IPS-11a (cell line): ENCODE measurements around the gene ACSF3.
"Not testable (repeated sequence)": the region's sequence is repeated elsewhere in the genome, so short reads cannot be mapped to it uniquely, and the experiment has no call there.

ENCODE experiments used
- H3K4me3 ChIP-seq: one replicate; pipeline ENCODE4 v1.5.1; 2013; ENCODE audit warnings: low read depth, low read length, control low read depth

Gene ACSF3

DNA sequence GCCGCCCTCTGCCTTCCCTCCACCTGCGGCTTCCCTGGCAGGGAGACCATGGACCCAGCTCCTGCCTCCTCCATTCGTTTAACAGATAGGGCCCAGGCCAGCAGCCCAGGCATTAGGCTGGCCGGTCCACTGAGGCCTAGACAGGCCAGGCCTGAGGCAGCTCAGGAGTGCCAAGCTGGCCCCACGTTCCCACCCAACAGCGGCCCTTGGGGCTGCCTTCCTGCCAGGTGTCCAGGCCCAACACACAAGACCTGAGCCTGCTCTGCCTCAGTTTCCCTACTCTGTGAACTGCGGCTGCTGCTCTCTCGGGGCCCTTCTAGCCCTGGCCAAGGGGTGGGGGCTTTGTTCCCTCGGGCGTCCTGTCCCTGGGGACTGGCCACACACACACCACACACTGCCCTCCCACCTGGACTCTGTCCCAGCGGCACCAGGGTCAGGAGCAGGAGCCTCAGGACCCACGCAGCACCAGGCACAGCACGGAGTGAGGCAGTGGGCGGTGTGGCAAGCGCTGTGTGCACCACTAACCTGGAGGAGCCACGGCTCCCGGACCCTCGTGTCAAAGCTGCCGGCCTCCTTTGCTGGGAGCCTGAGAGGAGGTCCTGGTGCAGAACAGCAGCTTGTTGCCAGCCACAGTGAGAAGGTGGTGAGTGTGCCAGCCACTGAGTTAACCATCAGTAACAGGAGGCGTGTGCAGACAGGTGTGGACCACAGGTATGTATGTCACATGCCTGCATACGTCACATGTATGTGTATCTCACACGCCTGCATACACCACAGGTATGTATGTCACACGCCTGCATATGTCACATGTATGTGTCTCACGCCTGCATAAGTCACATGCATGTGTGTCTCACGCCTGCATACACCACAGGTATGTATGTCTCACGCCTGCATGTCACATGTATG is 63.3 kb downstream of the ACSF3 start:
- H3K4me3 ChIP-seq: no peak overlapping the region

DNA sequence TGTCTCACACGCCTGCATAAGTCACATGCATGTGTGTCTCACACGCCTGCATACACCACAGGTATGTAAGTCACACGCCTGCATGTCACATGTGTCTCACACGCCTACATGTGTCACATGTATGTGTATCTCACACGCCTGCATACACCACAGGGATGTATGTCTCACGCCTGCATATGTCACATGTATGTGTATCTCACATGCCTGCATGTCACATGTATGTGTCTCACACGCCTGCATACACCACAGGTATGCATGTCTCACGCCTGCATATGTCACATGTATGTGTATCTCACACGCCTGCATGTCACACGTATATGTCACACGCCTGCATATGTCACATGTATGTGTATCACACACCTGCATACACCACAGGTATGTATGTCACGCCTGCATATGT is 64.1 kb downstream of the ACSF3 start:
- H3K4me3 ChIP-seq: no peak overlapping the region

DNA sequence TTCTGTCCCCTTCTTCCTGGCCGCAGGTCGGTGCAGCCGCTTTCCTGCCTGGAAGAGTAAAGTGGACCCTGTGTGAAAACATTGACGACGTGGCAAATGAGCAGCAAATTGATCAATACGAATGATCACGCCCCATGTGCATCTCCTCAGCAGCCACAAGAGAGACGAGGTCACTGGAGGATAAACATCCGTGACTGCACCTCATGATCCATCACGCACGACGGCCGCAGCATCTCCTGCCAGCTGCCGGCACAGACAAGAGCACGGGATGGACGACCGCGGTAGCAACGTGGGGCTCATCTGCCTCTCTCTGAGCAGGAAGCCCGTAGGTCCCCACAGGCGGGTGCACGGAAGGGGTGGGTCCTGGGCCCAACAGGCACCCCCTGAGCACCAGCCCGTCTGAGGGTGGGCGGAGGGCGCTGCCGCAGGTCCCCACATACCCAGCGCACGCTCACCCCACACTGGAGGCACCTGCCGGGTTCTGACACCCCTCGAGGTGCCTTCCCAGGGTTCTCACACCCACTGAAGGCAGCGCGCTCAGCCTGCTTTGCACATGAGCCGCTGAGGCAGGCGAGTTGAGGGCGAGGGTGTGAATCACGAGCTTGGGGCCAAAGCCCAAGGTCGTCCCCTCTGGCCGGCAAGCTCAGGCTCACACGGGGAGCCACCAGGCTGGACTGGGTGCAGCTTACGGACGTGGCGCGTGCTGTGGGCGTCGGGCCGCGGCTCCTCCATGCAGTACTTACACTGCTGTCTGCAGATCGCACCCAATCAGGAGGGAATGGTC is 65.6 kb downstream of the ACSF3 start:
- H3K4me3 ChIP-seq: no peak overlapping the region

DNA sequence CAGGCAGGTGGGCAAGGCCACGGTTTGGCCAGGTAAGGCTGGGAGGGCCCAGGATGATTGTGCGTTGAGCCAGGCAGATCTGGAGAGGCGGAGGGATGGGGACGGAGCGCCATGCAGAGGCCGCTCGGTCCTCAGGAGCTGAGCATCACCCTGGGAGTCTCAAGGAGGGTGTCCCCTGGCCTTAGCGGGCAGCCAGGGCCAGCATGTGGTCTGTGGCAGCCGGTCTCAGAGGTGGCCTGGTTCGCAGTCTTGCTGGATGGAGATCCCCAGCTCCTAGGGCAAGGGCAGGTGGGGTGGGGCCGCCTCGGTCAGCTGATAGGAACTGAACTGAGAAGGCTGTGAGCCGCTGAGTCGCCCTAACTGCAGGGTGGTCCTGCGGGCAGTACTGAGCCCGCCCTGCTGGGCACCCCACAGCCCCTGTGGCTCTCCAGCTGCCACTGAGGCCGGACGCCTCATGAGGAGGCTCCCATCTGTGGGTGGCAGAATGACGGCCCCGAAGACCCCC is 66.2 kb downstream of the ACSF3 start:
- H3K4me3 ChIP-seq: no peak overlapping the region

DNA sequence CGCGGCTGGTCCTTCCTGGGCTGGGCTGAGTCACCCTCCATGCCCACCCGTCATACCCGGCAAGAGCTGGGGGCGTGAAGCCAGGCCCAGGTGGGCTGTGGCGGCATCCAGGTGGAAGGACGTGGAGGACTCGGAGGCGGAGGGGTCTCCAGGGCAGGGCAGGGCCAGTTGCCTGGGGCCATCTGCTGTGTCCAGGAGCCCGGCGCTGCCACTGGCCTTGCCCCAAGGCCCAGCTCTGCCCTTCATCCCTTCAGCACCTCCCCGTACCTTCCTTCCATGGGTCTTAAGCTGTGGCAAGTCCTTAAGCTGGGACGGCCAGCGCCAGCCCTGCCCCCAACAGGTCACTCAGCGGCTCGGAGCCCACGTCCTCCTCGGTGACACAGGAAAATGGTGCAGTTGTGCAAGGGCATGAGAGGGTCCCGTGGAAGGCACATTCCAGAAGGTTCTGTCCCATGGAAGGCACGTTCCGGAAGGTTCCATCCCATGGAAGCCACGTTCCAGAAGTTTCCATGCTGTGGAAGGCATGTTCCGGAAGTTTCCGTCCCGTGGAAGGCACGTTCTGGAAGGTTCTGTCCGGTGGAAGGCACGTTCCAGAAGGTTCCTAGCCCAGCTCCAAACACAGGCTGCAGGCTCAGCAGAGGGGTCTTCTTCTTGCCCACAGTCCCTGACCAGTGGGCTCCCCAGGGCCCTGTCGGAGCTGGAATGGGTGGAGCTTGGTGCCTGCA is 67.5 kb downstream of the ACSF3 start:
- no peak overlapping the region for H3K4me3 ChIP-seq

DNA sequence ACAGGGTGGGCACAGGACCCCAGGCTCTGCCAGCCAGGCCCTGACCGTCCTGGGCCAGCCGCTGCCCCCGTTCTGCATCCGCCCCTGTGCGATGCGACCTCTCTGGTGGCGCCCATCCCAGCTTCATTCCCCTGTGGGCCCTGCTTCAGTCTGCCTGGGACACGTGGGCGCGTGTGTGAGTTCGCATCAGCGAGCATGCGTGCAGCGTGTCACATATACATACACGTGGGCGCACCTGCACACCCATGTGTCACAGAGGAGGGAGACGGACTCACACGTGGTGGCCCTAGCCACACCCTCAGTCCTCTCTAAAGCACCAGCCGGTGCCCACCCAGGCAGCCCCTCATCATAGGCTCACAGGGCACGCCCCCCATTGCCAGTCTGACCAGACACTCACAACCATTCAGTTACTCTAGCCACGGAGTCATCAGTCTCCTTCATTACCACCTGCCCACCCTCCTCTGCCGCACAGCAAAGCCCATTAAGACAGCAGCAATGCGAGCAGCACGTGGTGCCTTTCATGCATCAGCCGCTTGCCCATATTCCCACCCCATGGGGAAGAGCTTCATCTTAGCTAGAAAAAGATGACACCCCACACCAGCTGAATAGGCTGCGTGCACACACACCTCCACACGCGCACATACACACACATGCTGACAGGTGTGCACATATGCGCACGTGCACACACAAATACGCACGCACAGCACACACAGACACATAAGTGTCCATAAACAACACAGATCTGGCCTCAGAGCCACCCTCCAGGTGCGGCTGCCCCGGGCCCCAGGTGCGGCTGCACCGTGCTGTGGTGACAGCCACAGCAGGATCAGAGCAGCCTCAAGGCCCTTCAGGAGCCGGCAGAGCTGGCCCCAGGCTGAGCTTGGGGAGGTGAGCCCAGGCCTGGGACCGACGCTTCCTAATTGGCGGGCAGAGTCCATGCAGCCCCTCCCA is 68.4 kb downstream of the ACSF3 start:
- no peak overlapping the region for H3K4me3 ChIP-seq

DNA sequence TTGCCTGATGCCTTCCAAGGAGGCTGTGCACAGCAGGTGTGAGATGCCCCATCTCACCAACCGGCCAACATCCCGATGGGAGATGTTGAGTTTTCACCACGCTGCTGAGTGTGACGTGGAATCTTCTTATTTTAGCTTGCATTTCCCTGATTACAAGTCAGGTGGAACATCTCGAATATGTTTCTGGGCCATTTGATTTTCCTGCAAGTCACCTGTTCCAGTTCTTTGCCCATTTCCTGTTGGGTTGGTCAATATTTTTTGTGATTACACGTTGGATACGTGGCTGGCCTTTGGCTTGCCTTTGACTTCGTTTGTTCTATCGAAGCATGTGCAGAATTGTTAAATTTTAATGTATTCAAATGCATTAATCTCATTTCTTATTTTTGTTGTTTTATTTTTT is 69.6 kb downstream of the ACSF3 start:
- no peak overlapping the region for H3K4me3 ChIP-seq

DNA sequence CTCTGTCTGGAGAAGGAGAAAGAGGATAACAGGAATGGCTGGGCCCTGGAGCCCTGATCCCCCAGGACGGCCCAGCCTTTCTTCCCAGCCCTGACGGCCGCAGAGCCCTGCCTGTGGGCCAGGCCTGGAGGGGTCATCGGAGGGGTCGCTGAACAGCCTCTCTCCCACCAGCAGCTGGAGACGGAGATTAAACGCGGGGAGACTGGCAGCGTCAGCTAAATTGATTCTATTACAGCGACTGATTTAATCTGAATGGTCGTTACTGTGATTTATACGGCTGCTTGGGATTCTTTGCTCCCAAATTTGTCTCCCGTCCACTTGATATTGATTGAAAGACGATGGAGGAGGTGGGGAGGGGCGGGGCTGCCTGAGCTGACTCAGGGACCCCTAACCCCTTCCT is 70.8 kb downstream of the ACSF3 start:
- H3K4me3 ChIP-seq: no peak overlapping the region

DNA sequence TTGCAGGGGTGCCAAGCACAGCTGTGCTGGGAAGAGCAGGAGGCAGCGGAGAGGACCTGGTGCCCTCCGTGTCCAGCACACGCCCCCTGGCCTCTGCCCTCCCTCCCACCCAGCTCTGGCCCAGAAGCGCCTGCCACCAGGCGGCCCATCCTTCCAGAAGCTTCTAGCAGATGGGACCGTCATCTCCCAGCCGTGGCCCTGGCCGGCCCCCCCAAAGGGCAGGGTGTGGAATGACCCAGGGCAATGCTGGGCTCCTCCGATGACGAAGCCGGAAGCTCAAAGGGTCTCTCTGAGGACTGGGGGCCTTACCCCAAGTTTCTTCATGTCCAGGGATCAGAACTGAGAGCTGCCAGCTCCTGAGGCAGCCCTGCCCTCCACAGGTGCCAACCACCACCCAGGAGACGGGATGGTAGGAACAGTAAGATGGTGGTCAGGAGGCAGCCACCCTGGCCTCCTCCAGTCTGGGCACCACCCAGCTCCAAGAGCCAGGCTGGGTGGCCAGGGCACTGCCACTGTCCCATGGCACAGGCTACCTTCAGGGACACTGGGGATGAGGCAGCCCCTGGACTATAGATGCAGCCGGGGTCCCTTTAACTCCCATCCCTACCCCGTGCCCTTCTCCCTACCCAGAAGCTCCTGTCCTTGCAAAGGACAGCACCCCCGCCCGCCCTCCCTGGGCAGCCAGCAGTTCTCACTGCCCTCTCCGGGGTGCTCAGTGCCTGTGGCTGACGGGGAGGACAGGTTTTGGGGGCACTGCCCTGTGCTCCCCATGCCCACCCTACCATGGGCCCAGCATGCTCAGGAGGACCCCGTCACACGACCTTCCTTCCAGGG is 71.4 kb downstream of the ACSF3 start:
- H3K4me3 ChIP-seq: no peak overlapping the region

DNA sequence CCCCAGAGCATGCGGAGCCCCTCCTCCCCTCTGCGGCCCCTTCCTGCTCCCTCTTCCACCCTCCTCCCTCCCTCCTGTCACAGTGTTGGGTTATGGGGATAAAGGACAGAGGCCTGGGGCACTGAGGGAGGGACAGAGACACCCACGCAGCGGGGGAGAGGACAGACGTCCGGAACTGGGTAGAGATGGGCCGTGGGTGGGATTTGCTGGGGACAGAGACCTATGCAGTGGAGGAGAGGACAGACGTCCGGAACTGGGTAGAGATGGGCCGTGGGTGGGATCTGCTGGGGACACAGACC is 72.0 kb downstream of the ACSF3 start:
- H3K4me3 ChIP-seq: not testable (repeated sequence)

DNA sequence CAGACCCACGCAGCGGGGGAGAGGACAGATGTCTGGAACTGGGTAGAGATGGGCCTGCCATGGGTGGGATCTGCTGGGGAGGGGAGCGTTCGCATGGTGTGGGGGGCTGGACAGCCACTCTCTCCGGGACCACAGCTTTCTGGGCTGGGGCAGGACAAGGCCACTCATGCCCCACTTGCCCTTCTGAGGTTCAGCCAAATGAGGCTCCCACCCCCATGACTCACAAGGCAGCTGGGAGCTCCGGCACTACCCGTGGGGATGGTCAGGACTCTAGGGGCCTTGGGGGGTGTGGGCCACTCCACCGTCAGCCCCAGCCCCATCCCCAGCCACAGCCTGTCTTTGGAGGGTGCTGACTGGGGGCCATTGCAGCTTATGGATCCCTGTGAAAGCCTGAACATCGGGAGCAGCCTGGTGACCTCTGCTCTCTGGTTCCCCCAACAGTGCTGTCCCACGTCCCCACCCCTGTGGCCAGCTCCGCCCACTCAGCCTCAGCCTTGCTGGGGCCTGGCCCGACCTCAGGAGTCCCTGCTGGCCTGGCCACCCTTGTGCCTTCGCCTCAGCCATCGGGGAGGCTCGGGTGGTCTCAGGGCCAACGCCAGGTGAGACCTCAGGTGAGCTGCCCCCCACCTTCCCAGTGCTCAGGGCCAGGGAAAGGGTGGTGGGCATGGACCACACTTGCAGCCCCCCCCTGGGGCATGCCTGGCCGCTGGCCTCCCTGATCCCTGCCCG is 73.2 kb downstream of the ACSF3 start:
- no peak overlapping the region for H3K4me3 ChIP-seq

DNA sequence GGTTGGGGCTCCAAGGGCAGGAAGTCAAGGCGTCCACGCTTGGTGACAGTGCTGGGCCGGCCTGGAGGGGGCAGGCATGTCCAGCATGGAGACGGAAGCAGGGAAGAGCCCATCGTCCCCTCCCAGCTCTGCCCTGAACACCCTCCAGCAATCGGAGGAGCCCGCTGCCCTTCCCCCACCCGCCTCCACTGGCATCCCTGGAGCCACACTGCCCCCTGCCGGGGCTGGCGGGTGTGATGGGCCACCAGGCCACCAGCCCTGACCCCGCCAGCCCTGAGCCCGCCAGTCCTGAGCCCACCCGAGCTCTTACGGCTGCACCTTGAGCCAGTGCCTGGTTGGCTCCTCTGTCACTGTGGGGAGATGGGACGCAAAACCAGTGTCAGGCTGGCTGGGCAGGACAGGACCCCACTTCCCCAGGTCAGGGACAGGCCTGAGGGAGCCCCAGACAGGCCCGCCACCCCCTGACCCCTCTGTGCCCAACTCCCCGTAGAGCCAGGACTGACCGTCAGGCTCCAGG is 73.8 kb downstream of the ACSF3 start:
- H3K4me3 ChIP-seq: no peak overlapping the region

DNA sequence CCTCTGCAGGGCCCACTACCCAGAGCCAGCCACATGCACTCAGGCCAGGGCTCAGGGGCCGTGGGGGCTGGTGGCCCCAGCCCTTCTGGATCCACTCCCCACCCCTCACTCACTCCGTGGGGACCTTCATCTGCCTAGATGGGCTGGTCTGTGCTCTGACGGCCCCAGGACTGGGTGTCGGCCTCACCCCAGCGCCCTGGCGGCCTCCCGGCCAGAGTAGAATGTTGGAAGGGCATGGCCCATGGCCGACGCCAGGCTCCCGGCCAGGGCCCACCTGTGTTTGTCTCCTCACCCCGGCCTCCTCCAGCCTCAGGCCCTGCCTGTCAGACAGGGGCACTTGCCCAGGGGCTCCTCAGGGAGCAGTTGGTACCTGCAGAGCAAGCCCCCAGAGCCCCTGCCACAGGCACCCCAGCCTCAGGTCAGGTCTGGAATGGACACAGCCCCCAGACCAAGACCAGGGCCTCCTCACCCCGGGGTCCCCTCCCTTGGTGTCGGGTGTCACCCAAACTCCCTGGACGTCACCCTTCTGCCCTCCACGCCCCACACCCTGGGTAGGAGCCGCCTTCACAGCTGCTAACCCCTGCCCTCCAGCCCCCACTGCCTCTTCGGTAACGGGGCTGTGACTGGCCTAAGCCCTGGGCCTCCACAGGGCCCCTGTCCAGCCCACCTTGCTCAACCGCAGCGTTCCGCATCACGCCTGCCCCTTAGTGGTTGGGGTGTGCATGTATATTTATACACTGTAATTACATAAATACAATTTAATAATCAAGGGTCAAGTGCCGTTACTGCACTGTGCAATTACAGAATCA is 74.9 kb downstream of the ACSF3 start:
- no peak overlapping the region for H3K4me3 ChIP-seq

DNA sequence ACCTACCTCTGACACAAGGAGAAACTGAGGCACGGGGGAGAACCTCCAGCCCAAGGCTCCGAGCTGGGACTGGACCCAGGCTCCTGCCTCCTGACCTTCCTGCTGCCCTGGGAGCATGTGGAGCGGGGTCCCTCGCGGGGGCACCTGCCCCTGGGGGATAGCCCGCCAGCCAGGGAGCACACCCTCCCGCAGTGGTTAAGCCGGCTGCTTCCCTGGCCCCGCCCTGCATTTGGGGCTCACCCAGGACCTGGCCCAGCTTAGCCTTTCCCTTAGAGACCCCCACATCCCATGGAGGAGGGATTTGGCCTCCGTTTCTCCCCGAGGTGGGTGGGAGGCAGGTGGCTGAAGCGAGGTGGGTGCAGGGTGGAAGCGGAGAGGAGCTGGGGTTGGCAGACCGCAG is 76.1 kb downstream of the ACSF3 start:
- no peak overlapping the region for H3K4me3 ChIP-seq

DNA sequence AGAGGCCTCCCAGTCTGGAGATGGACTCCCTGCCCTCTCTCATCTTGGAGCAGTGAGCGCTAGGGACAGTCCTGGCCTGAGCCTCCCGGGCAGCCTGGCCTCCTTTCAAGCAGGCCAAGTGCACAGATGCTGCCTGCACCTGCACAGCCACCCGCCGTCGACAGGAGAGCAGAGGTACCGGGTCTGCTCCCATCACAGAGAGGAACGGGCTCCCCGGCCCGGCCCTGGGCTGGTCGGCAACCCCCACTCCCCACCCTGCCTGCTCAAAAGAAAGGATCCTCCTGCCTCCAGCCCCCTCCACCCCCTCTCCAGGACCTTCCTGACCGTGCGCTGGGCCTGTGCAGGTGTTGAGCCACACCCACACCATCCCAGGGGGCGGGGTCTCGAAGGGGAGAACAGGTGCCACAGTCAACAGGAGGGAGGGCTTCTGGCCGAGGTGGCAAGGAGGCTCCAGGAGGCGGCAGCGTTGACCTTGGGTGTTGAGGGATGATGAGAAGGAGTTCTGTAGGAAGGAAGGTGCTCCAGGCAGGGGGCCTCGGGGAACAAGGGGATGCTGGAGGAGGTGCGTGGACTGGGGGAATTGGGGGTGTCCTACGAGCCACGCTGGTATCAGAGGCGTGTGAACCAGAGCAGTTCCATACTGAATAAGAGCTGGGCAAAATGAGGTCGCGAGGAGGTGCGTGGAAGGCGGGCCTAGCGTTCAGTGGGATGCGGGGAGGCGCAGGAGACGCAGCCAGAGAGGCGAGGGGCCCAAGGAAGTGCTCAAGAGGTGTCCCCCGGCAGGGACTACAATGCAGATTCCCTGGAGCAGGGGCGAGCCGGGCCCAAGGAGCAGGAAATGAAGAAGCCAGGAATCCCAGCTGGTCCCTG is 76.9 kb downstream of the ACSF3 start:
- peak overlapping the region; percentile 37 for H3K4me3 ChIP-seq

DNA sequence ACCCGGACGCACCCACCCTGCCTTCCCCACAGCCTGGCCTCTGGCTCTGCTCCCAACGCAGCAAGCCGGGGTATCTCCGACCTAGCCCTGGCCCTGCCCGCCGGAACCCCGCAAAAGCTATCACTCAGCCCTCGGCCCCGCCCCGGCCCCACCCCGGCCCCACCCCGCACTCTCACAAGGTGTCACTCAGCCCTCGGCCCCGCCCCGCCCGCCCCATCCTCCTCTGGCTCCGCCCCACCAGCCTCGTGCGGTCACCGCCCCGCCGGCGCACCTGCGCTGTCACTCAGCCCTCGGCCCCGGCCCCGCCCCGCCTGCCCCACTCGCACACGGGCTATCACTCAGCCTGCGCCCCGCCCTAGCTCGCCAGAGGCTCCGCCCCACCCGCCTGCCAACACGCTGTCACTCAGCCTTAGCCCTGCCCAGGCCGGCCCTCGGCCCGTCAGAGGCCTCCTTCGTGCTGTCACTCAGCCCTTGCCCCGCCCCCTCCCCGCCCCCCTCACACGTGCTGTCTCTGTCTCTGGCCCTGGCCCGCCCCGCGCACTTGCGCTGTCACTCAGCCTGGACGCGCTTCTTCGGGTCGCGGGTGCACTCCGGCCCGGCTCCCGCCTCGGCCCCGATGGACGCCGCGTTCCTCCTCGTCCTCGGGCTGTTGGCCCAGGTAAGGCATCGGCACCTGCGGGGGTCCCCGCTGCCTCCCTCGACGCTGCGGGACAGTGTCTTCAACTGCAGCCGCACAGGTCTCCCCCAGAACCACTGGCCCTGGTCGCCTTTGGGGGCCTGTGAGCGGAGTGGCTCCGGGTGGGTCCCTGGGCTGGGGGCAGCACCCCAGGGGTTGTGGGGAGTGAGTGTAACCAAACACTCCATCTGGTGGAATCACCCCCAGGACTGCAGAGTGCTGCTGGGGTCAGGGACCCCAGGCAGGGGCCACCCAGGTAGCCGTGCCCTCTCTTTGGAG is 77.8 kb downstream of the ACSF3 start, which contains the start of gene CDH15:
TSS of gene CDH15 (plus strand) at position 533 of the 955 bp plus-strand sequence. CDS start at position 617, 84 bp downstream.
- peak within 1 kb of the TSS; percentile 37 for H3K4me3 ChIP-seq
